Upper lobe of left lung (tissue), 4 donors: ENCODE data around the gene RMND1.

Source experiments
- CTCF ChIP-seq, 6 experiments: fragments of 450-650 bp in 4 of 6; fragments of 200-600 bp in 2 of 6; sonication (generic) in 2 of 6; IDR thresholded peaks; one replicate each; pipeline ENCODE4 v1.5.1; 2016 to 2019; ENCODE audit warnings: antibody characterized with exemption in 6 of 6
- POLR2A ChIP-seq, 4 donors: fragments of 450-650 bp; IDR thresholded peaks; one replicate each; pipeline ENCODE4 v1.5.1; 2016 to 2017; ENCODE audit warnings: antibody characterized with exemption in 4 of 4, mild to moderate bottlenecking in 2 of 4
- POLR2AphosphoS5 ChIP-seq, 2 donors: sonication (generic); formaldehyde crosslinking; IDR thresholded peaks; one replicate each; pipeline ENCODE4 v1.5.1; 2017; ENCODE audit warnings: antibody characterized with exemption in 2 of 2

DNA sequence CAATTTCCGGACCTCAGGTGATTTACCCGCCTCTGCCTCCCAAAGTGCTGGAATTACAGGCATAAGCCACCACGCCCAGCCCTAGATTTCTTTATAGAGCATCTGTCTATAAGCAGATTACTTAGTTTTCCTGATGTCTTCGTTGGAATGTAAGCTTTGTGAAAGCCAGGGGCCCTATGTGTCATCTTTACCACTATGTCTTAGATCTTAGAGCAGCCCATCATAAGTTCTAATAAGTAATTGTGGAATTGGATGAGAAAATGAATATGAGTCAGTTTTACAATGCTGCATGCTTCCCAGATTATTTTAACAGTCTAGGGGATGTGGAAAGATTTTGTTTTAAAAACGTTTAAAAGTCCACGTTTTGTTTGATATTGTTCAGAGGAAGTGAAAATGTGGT, 51.5 kb downstream of the RMND1 start:
- TF ChIP-seq CTCF (IDR thresholded peaks at IDR 0.05) (no peak), POLR2A (IDR thresholded peaks at IDR 0.05) (no peak), POLR2AphosphoS5 (IDR thresholded peaks at IDR 0.05) (no peak)
